HL-60 (cell line): Measurements from ENCODE around the gene AUP1.

Source experiments
- DNase-seq, 2 experiments: peaks; one replicate each; pipeline ENCODE4 v3.0.0-alpha.2; 2010 to 2020; ENCODE audit warnings: low read depth in 1 of 2, low spot score in 1 of 2
- H3K27ac ChIP-seq: fragments of 250-450 bp; sonication (Bioruptor Pico); replicated peaks from 2 replicates; pipeline ENCODE4 v1.5.1; 2020; ENCODE audit warnings: mild to moderate bottlenecking, moderate library complexity
- H3K27me3 ChIP-seq: fragments of 250-450 bp; sonication (Bioruptor Pico); 2 replicates; pipeline ENCODE4 v1.5.1; 2021; ENCODE audit warnings: mild to moderate bottlenecking, moderate library complexity; ENCODE audit not compliant: insufficient read depth, poor library complexity, severe bottlenecking
- H3K4me3 ChIP-seq: replicated peaks from 2 replicates; pipeline ENCODE4 v1.5.1; 2011; ENCODE audit warnings: mild to moderate bottlenecking, control low read depth, low read length; ENCODE audit not compliant: insufficient read depth
- CTCF ChIP-seq: IDR thresholded peaks from one replicate; pipeline ENCODE4 v1.5.1; 2011; ENCODE audit warnings: low read length, control low read depth, inconsistent platforms; ENCODE audit not compliant: insufficient read depth
- GABPA ChIP-seq: IDR thresholded peaks from 2 replicates; pipeline ENCODE4 v1.6.1; 2012; ENCODE audit warnings: low read depth
- POLR2AphosphoS5 ChIP-seq: IDR thresholded peaks from 2 replicates; pipeline ENCODE4 v1.6.1; 2012; ENCODE audit warnings: low read depth
- REST ChIP-seq: IDR thresholded peaks from 2 replicates; pipeline ENCODE4 v1.6.1; 2012; ENCODE audit warnings: low read depth; ENCODE audit not compliant: insufficient replicate concordance
- SPI1 ChIP-seq: IDR thresholded peaks from 2 replicates; pipeline ENCODE4 v1.6.1; 2012; ENCODE audit warnings: low read depth, mild to moderate bottlenecking, borderline replicate concordance

Gene AUP1

GRCh38 chr2:74530239-74531187 is 1.0 kb upstream of the AUP1 start:
- Histone ChIP-seq H3K27me3 (no peaks in the 10 kb centered on the region), H3K27ac (peak overlapping the region; percentile 93), H3K4me3 (peak overlapping the region; percentile 96)
- TF ChIP-seq POLR2AphosphoS5, result 0 out of 2 replicates have a peak, but pooled peaks have one; percentile 22
- no peak for TF ChIP-seq REST
- TF ChIP-seq SPI1, result no peak
- TF ChIP-seq CTCF, result no peak
- DNase-seq, result peak in 1 of 2 experiments; percentile 52

GRCh38 chr2:74528600-74529356 is 728 bp downstream of the AUP1 start:
- H3K27ac ChIP-seq, result peak overlapping the region; percentile 93
- no peaks in the 10 kb centered on the region for H3K27me3 ChIP-seq
- DNase-seq, result no peak
- TF ChIP-seq CTCF (no peak), GABPA (no peak), REST (no peak), POLR2AphosphoS5 (no peak)
- peak overlapping the region; percentile 96 for H3K4me3 ChIP-seq

- Histone ChIP-seq H3K4me3 (no peak overlapping the region), H3K27me3 (no peaks in the 10 kb centered on the region), H3K27ac (no peak overlapping the region)
- TF ChIP-seq GABPA, result no peak
- TF ChIP-seq REST, result no peak
- no peak for DNase-seq
These were observed 1.8 kb downstream of the AUP1 start for GRCh38 chr2:74527741-74528140.
